DOHH2 (cell line): Measurements from ENCODE around the gene MGMT.

Source experiments
- H3F3A ChIP-seq: fragments of 200-600 bp; sonication (generic), shearing (Covaris generic); 2 replicates; pipeline ENCODE4 v1.6.0; 2016; ENCODE audit warnings: antibody characterized with exemption, mild to moderate bottlenecking; ENCODE audit not compliant: control insufficient read depth, insufficient read depth
- H3K27ac ChIP-seq: fragments of 200-600 bp; sonication (generic); 2 replicates; pipeline ENCODE4 v1.5.1; 2014; ENCODE audit warnings: low read depth, mild to moderate bottlenecking, low read length, moderate library complexity
- H3K27me3 ChIP-seq: fragments of 200-600 bp; sonication (generic); 2 replicates; pipeline ENCODE4 v1.6.1; 2014; ENCODE audit warnings: mild to moderate bottlenecking, low read length, mixed read lengths; ENCODE audit not compliant: control insufficient read depth
- H3K36me3 ChIP-seq: fragments of 200-600 bp; sonication (generic); 2 replicates; pipeline ENCODE4 v1.6.1; 2014; ENCODE audit warnings: mild to moderate bottlenecking, low read length, moderate library complexity, mixed read lengths; ENCODE audit not compliant: control insufficient read depth
- H3K4me1 ChIP-seq: fragments of 200-600 bp; sonication (generic); 2 replicates; pipeline ENCODE4 v1.6.1; 2014; ENCODE audit warnings: mild to moderate bottlenecking, low read length, mixed read lengths; ENCODE audit not compliant: control insufficient read depth
- H3K4me2 ChIP-seq: fragments of 200-600 bp; sonication (generic); 2 replicates; pipeline ENCODE4 v1.6.0; 2014; ENCODE audit warnings: mild to moderate bottlenecking, low read length, moderate library complexity
- H3K4me3 ChIP-seq: fragments of 200-600 bp; sonication (generic); 2 replicates; pipeline ENCODE4 v1.5.1; 2014; ENCODE audit warnings: mild to moderate bottlenecking, low read length, mixed read lengths
- H3K79me2 ChIP-seq: fragments of 200-600 bp; sonication (generic); 2 replicates; pipeline ENCODE4 v1.6.1; 2014; ENCODE audit warnings: mild to moderate bottlenecking, low read length, mixed read lengths; ENCODE audit not compliant: control insufficient read depth
- H3K9me2 ChIP-seq: fragments of 200-600 bp; sonication (generic); replicated peaks from 2 replicates; pipeline ENCODE4 v1.6.1; 2014; ENCODE audit warnings: mild to moderate bottlenecking, low read length, mixed read lengths; ENCODE audit not compliant: control insufficient read depth
- H3K9me3 ChIP-seq: fragments of 200-600 bp; sonication (generic); 2 replicates; pipeline ENCODE4 v1.6.1; 2014; ENCODE audit warnings: antibody characterized with exemption, low read length, mixed read lengths; ENCODE audit not compliant: control insufficient read depth, insufficient read depth
- H4K20me1 ChIP-seq: fragments of 200-600 bp; sonication (generic); 2 replicates; pipeline ENCODE4 v1.6.0; 2014; ENCODE audit warnings: low read depth, mild to moderate bottlenecking, antibody characterized with exemption, low read length, moderate library complexity; ENCODE audit not compliant: control insufficient read depth, insufficient read depth
- EZH2phosphoT487 ChIP-seq: fragments of 200-600 bp; sonication (generic); IDR thresholded peaks from 2 replicates; pipeline ENCODE4 v1.6.1; 2017; ENCODE audit warnings: borderline replicate concordance, mild to moderate bottlenecking, antibody characterized with exemption, low read length, moderate library complexity, mixed read lengths
- TF ChIP-seq, protein P1 (sequence below): fragments of 200-600 bp; sonication (generic); IDR thresholded peaks from one replicate; pipeline ENCODE4 v1.5.1; 2014; ENCODE audit warnings: antibody characterized with exemption, mild to moderate bottlenecking, low read depth, low read length; ENCODE audit not compliant: poor library complexity, severe bottlenecking

Gene MGMT

DNA sequence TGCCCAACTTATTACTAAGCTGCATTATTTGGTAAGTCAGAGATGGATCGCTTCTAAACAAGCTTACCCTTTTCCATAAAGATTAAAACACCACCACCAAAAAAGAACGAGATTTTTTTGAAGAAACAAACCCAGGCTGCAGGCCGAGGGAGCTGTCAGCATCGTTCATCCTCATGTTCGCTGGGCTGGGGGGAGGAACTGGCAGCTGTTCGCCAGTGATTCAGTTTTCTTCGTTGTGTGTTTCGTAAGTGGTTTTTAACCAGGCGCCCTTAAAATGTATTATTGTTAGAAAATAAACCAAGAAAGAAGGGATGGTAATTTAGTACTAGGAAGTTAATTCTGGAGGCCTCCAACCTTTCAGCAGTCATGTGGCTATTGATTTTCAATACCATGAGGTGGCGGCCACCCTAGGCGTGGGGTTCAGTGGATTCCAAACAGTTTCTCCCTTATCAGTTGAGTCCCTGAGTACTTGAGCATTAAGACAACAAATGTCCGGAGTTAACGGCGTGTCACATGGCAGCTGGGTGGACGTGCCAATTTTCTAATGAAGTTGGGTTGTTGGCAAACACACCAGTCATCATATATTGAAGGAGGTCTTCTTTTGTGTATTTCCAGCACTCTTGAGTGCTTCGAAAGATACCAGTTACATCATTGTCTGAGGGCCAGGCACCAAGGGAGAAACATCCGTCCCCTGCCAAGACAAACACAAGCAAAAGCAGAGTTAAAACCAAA lies 323.8 kb downstream of the MGMT start:
- H3F3A ChIP-seq, result no peaks in the 10 kb centered on the region
- no peaks in the 10 kb centered on the region for H4K20me1 ChIP-seq
- no peak overlapping the region for H3K27ac ChIP-seq
- no peaks in the 10 kb centered on the region for H3K9me3 ChIP-seq
- no peak overlapping the region for H3K4me3 ChIP-seq
- no peaks in the 10 kb centered on the region for H3K27me3 ChIP-seq
- no peaks in the 10 kb centered on the region for H3K9me2 ChIP-seq
- H3K4me1 ChIP-seq, result no peaks in the 10 kb centered on the region
- no peaks in the 10 kb centered on the region for H3K36me3 ChIP-seq
- no peak overlapping the region for H3K4me2 ChIP-seq
- H3K79me2 ChIP-seq, result no peaks in the 10 kb centered on the region
- TF ChIP-seq, protein P1, sequence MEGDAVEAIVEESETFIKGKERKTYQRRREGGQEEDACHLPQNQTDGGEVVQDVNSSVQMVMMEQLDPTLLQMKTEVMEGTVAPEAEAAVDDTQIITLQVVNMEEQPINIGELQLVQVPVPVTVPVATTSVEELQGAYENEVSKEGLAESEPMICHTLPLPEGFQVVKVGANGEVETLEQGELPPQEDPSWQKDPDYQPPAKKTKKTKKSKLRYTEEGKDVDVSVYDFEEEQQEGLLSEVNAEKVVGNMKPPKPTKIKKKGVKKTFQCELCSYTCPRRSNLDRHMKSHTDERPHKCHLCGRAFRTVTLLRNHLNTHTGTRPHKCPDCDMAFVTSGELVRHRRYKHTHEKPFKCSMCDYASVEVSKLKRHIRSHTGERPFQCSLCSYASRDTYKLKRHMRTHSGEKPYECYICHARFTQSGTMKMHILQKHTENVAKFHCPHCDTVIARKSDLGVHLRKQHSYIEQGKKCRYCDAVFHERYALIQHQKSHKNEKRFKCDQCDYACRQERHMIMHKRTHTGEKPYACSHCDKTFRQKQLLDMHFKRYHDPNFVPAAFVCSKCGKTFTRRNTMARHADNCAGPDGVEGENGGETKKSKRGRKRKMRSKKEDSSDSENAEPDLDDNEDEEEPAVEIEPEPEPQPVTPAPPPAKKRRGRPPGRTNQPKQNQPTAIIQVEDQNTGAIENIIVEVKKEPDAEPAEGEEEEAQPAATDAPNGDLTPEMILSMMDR, result no peak
- TF ChIP-seq EZH2phosphoT487, result no peak

DNA sequence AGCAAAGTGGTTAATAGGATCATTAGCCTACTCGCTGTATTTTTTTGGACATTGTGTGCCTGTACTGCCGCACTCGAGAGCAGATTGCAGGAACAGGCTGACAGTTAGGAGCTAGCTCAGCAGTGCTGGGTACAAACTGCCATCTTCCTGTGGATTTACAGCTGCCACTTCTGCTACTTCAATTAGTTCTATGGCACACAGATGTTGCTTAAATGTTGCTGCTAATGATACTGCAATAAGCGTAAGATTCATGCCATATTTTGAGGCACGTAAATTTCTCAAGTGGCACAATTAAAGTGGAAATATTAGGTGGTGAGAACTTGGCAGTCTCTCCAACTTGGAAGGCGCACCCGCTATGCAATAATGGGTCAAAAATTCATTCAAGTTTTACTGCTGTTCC lies 325.1 kb downstream of the MGMT start:
- Histone ChIP-seq H3K79me2 (no peaks in the 10 kb centered on the region), H4K20me1 (no peaks in the 10 kb centered on the region), H3K9me2 (no peaks in the 10 kb centered on the region), H3F3A (no peaks in the 10 kb centered on the region), H3K27ac (no peak overlapping the region), H3K27me3 (no peaks in the 10 kb centered on the region), H3K36me3 (no peaks in the 10 kb centered on the region), H3K4me1 (no peaks in the 10 kb centered on the region), H3K9me3 (no peaks in the 10 kb centered on the region), H3K4me2 (no peak overlapping the region), H3K4me3 (no peak overlapping the region)
- TF ChIP-seq, protein P1, result no peak
- no peak for TF ChIP-seq EZH2phosphoT487

GRCh38 chr10:129792864-129793263 lies 325.8 kb downstream of the MGMT start:
- Histone ChIP-seq H3K9me2 (no peaks in the 10 kb centered on the region), H3K9me3 (no peaks in the 10 kb centered on the region), H3K36me3 (no peaks in the 10 kb centered on the region), H3K4me2 (no peak overlapping the region), H3K4me3 (no peak overlapping the region), H3K27me3 (no peaks in the 10 kb centered on the region), H3F3A (no peaks in the 10 kb centered on the region), H4K20me1 (no peaks in the 10 kb centered on the region), H3K79me2 (no peaks in the 10 kb centered on the region), H3K4me1 (no peaks in the 10 kb centered on the region), H3K27ac (no peak overlapping the region)
- no peak for TF ChIP-seq EZH2phosphoT487
- TF ChIP-seq, protein P1, result no peak
